GM21515 (cell line): ENCODE measurements around the gene CASP2.
A peak's percentile ranks its signal among the peaks of the same experiment; 100 is the strongest.

Experiments used
- ATAC-seq: cut with Tn5 transposase; IDR thresholded peaks from one replicate; pipeline ENCODE4 v1.9.1; 2021; ENCODE audit not compliant: unreplicated experiment

Gene CASP2

DNA sequence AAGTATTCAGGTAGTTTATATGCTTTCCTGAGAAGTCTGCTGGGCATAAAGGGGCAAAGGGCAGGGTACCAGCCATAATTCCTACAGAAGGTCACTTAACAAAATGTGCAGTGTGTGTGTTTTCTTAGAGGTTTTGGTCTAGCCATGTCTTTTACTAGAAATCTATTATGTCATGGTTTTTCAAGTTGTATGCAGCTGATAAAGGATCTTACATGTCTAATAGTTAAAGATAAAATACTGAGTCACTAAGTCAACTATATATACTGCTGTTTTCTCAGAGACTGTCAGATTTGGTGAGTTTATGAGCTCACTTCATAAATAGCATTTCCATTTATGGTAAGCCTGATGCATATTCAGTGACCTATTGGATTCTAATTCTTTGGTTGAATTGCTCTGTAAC is 7.7 kb downstream of the CASP2 start:
- ATAC-seq: no peak

DNA sequence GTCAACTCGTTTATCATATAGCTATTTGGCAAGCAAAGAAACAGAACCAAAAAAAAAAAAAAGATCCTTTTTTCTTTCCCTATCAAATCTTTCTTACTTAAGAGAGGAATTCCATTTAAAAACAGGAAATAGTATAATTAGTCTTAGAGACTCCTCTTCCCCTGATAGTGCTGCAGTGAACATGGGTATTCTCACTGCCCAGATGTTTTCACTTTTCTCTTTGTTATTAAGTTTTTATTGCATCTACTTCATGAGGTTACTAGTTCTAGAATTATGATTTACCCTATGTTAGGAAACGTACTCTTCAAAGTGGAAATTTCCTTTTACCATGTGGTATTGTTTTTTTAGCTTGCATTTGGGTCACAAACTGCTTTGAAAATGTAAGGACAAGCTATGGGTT is 8.5 kb downstream of the CASP2 start:
- ATAC-seq: no peak

DNA sequence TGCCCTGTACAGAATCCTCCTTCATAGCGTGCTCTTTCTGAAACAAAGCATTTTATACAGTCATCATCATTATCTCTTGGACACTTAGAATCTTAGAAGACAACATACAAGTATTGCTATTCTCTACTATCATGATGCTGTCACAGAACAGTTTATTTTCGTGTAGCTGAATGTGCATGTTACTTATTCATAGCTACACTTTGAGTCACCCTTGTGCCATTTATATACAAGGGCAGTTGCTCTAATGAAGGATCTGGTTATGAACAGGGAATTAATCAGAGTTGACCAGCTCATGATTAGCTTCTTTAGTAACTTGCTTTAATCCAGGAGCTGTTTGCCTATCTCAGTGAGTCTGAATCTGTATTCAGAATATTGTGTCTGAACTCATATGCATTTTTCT is 11.2 kb downstream of the CASP2 start:
- ATAC-seq: no peak

- no peak for ATAC-seq
Observed at GRCh38 chr7:143299840-143300239, 11.7 kb downstream of the CASP2 start.

DNA sequence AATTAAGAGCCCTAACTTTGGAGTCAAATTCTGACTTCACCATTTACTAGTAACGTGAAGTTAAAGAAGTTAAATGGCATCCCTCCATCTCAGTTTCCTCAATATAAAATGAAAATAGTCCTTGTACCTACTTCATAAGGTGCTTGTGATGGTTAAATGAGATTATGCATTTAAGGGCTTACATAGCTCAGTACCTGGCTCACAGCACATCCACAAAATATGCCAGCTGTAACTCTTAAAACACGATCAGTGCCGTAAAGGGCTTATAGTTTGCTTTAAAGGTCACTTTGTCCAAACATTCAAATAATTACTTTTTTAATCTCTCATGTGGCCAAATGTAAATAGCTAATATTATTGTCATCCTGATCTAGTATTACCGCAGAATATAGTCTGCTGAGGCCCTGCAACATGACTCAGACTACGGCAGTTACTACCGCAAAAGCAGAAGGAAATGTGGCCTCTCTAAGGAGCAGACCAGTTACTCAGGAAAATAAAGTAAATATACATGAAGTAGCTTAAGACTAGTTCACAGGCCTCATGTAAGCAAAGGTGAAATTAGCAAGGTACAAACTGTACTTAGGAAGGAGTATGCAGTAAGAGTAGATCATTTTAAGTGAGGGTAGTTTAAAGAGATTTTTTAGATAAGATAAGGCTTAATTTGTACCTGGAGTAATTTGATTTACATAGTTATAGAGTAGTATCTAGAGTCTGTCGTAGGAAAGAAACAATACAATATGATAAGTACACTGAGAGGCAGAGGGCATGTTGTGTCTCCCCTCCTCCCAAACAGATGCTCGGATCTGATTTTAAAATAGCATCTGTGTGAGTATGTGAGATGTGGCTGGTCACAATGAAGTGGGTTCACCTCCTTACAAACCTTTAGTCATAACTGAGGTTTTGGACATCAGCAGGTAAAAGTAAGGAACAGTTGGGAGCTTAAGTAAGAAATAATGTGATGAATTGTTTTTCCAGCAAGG is 13.1 kb downstream of the CASP2 start:
- no peak for ATAC-seq

DNA sequence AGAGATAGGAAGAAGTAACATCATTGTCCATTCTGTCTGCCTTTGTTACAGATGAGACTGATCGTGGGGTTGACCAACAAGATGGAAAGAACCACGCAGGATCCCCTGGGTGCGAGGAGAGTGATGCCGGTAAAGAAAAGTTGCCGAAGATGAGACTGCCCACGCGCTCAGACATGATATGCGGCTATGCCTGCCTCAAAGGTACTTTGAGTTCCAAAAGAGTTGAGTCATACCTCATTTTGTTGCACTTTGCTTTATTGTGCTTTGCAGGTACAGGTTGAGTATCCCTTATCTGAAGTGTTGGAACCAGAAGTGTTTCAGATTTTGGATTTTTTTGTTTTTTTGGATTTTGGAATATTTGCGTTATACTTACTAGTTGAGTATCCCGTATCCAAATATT is 15.6 kb downstream of the CASP2 start:
- no peak for ATAC-seq

- no peak for ATAC-seq
Observed at GRCh38 chr7:143304938-143305337, 16.8 kb downstream of the CASP2 start.

GRCh38 chr7:143305423-143306070 is 17.4 kb downstream of the CASP2 start:
- ATAC-seq: no peak

- no peak for ATAC-seq
Observed at GRCh38 chr7:143308632-143309031, 20.5 kb downstream of the CASP2 start.

DNA sequence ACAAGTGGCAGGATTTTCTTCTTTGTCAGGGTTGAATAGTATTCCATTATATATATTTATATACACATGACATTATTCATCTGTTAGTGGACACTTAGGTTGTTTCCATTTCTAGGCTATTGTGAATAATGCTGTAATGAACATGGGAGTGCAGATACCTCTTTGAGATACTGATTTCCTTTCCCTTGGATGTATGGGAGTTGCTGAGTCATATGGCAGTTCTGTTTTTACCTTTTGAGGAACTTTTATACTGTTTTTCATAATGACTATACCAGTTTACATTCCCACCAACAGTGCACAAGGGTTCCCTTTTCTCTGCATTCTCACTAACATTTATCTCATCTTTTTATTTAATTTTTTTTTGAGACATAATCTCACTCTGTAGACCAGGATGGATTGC is 26.0 kb downstream of the CASP2 start:
- no peak for ATAC-seq

DNA sequence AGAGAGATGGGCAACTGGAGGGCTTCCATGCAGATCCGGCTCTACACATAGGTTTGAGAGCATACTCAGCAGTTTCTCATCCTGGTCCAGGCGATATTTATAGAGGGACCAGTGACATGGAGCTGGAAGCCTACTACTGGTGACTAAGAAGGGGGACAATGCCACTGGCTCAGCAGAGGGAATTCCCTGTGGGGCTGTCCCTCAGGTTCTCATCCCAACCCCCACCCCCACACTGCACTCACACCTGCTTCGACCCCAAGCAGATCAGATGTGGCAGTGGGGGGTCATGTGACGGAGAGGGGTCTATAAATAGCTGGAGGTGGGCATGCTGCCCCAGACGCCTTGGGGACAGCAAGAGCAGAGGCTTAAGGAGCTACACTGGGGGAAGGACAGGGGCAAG is 27.6 kb downstream of the CASP2 start, which contains the start of gene CLCN1:
Gene CLCN1, plus strand, starts transcription at position 336 of the 400 bp plus-strand sequence. CDS start 102 bp downstream, outside the sequence.
- no peak for ATAC-seq

DNA sequence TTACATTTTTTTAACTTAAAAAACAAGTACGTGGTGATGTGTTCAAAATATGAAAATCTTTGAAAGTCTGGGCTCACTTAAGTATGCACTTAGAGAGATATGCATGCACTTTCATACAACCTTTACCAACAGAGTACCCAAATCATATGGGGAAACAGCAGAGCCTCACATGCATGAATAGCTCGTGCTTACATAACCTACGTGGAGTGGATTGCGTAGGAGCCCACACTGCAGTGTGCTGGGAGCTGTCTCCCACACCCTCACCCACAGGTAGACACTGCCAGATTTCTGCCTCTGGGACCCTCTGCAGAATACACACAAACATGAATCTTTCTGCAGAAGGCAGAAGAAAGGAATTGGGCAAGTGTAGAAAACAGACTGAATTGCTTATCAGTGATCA is 28.3 kb downstream of the CASP2 start:
- ATAC-seq: no peak

DNA sequence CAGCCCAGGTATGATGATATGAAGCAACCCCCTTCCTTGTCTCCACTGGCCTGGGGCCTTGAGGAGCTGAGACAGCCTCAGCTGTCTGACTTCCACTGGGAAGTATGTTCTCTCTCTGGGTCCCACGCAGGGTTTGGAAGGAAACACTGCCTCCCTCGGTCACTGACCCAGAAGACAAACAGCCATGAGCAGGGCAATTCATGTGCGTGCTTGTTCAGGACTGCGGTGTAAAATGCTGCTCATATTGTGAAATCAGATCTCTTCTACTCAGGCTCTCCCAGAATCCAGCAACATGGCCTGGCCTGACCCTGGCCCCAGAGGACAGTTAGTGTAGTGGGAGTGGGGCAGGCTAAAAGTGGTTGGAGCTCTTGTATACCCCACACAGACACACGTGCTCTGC is 30.5 kb downstream of the CASP2 start:
- no peak for ATAC-seq

- ATAC-seq: no peak
Observed at GRCh38 chr7:143320620-143321019, 32.5 kb downstream of the CASP2 start.

- no peak for ATAC-seq
Observed at GRCh38 chr7:143321242-143321641, 33.1 kb downstream of the CASP2 start.

DNA sequence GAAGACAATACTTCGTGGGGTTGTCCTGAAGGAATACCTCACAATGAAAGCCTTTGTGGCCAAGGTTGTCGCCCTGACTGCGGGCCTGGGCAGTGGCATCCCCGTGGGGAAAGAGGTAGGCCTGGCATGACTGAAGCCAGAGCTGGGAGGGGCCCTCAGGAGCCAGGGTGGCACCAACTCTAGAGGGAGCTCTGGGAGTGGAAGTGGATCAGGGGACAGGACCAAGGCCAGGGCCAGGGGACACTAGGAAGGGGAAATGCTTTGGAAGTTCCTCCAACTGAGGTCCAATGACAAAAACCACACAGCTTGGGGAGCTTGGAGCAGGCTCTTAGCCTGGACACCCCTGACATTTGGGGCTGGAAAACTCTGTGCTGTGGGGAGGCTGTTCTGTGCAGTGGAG is 33.6 kb downstream of the CASP2 start:
- no peak for ATAC-seq

GRCh38 chr7:143322760-143323633 is 34.8 kb downstream of the CASP2 start:
- no peak for ATAC-seq

GRCh38 chr7:143323653-143324052 is 35.5 kb downstream of the CASP2 start:
- ATAC-seq: no peak

DNA sequence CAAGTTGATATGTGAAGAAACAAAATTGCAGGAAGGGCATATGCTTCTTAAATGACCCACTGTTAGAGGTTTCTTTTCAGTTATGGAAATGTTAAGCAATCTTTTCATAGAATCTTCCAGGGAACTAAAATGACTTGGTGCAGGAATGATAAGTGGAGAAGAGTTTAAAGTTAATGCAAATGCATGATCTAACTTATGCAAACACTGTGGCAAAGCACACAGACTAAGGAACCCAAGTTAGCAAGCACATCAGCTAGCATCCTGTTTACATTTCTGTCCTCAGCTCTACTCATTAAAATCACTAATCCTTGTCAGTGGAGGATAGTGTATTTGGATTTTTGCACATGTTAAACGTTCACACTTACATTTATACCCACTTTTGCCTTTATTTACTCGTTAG is 37.1 kb downstream of the CASP2 start:
- peak; percentile 62 for ATAC-seq

DNA sequence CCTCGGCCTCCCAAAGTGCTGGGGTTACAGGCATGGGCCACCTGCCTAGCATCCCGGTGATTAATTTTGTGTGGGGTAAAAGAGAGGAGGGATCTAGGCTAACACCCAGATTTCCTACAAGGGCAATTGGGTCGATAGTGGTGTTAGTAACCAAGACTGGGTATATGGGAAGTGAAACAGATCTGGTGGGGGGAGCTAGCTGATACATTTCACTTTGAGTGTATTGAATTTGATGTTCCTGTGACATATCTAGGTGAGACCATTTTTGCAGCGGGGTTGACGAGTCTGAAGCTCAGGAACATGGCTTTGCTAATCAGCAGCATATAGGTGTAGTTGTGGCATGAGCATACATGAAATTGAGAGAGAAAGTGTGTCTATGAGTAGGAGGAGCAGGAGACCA is 39.8 kb downstream of the CASP2 start:
- ATAC-seq: peak; percentile 81

- ATAC-seq: no peak
Observed at GRCh38 chr7:143329471-143330170, 41.5 kb downstream of the CASP2 start.
